Measurements from ENCODE around the gene COTL1.

COTL1 gene

DNA sequence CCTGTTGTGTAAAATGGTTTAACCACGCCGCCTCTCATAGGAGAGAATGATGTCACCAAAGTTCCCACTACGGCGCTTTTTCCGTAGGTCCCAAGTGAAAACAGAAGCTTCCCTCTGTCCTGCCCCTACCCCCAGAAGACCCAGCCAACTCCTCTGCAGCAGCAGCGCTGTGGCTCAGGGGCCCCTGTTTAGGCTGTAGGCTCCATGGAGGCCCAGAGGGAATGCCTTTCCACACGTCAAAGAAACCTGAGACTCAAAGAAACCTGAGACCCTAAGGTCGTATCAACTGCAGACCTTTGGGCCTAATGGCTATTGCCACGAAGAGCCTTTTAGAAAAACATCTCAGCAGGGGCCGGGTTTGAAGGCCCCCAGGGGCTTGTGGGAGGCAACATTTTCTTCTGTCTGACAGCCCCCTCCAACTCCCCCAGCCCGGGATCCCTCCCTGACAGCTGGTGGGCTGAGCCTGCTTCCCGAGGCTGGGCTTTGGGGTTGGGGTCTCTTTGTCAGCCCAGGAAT is 70.3 kb downstream of the COTL1 start:
- no peak for DNase-seq

DNA sequence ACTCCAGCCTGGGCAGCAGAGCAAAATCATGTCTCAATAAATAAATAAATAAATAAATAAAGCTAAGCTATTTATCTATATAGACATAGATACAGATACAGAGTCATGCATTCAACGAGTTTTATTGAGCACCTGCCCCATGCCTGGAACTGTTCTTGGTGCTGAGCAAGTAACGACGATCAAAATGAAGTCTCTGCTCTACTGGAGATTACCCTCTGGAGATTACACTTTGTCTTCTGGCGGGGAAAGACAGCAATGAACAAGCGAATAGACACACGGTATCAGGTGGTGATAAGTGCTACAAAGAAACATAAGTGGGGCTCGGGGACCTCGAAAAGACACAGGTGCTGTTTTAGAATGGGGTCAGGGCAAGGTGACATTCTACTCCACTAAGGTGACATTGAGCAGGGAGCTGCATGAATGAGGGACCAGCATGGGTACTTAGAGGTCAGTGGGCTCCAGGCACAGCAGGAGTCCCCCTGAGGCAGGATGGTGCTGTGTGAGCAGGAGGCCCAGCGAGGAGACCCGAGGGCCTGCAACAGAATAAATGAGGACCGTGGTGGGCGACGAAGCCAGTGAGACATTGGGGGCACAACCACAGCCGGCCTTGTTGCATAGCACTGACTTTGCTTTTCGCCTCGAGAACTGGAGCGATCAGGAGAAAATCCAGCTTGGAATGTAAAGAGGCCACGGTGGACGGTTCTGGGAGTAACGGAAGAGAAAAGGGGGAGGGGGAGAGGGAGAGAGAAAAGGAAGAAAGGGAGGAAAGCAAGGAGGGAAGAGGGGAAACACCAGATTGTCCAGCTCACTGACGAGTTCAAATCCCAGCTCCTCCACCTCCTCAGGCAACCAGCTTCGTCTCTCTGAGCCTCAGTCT is 71.0 kb downstream of the COTL1 start:
- DNase-seq, result no peak

DNA sequence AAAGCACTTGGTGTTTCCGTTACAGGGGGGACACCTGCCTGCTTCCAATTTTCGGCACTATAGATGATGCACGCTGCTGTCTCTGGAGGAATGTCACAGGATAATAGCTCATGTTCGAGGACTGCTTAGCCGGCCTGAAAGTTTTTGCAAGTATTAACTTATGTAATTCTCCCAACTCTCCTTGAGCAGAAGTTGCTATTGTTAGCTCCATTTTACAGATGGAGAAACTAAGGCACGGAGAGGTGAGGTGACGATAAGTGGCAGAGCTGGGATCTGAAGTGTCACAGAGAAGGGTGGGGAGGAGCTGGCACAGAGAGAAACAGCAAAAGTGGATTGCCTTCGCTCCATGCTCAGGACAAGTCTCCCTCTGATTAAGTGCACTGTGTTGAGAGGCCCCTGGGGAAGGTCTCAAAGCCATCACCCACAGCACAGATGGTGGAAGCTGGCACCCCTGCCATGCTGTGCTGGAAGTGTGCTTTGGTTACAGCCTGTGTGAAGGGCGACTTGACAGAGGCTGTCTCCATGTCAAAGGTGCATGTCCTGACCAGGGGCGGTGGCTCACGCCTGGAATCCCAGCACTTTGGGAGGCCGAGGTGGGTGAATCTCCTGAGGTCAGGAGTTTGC is 72.7 kb downstream of the COTL1 start:
- DNase-seq, result no peak

DNA sequence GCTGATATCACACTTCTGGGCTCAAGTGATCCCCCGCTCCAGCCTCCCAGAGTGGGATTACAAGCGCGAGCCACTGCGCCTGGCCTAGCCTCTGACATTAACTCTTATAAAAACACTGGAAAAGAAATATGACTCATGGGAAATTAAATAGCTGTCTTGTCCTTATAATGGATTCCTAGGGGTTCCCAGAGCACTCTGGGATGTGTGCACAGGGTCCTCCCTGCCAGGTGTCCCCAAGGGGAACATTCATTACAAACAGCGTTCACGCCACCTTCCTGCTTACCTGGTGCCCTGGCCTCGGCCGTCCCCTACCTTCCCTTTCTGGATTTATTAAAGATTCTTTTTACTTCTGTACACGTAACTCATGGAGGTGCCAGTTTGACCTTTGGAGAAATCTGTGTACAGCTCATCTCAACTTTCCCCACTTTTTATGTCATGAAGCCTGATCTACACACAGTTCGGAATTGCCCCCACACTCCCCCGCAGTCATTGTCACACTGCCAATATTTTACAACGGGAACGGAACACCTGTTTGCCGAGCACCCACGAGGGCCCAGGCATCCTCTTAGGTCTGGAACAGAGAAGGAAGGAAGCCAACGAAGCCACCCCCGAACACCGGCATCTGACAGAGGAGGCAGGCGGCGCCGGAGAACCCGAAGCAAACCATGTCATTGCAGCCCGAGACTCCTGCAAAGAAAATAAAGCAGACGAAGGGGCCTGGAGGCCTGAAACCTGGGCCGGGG is 73.7 kb downstream of the COTL1 start:
- peak; percentile 44 for DNase-seq

DNA sequence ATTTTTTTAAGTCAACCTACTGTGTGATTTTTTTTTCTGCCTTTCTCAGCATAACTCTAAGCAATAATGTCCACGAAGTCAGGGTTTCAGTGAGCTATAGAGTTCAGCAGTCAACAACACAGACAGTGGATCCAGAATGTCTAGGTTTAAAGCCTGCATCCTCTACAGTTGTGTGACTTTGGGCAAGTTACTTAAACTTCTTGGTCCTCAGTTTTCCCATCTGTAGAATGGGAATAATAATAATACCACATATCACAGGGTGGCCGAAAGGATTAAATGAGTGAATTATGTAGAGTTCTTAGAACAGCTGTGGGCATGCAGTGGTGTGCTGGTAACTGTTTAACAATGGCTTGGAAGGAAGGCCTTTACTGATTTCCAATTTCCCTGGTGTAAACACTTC is 74.6 kb downstream of the COTL1 start:
- no peak for DNase-seq

DNA sequence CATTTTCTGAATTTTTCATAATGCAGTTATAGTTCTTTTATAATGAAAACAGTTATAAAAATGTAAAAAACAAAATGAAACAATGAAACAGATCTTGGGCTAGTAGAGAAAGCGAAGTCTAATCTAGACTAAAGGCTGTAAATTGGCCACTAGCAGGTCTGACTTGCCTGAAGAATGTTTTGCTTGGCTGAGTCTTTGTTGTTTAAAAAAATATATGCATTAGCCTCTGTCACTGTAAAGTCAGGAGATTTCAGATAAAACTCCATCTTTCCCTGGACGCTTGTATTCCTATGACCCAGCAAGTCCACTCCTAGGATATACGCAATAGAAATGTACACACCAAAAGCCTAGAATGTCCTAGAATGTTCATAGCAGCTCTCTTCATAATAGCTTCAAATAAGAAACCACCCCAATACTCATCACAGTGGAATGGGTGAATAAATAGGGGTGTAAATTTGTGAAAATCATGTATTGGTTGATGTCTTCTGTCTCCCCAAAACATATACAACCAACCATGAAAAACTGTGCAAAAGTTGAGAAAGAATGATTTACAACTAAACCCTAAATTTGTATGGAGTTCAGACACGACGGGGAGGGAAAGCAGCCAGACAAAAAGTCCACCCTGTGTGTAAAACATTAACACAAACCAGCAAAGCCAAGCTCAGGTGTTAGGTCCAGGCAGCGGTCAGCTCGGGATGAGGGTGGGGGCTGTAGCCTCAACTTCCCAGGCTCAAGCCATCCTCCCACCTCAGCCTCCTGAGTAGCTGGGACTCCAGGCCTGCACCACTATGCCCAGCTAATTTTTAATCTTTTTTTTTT is 75.7 kb downstream of the COTL1 start:
- DNase-seq, result no peak

DNA sequence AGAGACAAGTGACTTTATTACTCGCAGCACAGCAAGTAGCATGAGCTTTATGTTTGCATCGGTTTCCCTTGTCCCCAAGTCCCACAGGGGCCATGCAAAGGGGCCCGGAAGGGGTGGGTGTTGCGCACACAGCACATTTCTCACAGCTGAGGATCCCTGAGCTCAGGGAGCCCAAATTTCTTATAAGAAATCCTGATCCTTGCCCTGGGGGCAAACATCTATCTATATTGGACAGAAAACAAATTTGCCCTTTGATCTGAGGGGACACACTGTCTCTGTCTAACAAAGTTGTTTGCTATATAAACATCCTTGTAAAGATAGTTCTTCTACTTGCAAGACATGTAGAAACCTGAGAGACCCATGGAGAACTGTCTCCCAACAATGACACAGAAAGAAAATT is 77.7 kb downstream of the COTL1 start:
- DNase-seq, result no peak

DNA sequence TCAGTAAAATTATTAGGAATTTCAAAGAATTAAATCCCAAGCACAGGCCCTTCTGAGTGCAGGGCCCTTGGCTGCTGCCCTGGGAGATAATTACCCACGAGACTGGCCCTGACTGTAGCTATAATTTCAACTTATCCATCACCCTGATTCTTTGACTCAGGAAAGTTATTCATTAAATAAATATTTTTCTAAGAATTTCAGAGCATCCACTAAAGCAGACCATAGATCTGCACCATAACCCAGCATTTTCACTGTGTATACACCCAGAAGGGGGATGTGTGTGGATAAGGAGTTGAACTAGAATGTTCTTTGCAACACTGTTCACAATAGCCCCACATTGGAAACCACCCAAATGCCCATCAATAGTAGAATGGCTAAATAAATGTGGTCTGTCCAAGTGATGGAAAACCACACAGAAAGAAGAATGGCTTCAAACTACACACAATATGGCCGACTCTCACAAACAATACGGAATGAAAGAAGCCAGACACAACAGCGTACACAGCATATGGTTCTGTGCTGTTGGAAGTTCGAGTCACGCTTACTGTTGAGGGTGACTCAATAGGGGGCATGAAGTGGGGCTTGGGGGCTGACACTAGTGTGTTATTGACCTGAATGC is 79.5 kb downstream of the COTL1 start:
- DNase-seq, result no peak

DNA sequence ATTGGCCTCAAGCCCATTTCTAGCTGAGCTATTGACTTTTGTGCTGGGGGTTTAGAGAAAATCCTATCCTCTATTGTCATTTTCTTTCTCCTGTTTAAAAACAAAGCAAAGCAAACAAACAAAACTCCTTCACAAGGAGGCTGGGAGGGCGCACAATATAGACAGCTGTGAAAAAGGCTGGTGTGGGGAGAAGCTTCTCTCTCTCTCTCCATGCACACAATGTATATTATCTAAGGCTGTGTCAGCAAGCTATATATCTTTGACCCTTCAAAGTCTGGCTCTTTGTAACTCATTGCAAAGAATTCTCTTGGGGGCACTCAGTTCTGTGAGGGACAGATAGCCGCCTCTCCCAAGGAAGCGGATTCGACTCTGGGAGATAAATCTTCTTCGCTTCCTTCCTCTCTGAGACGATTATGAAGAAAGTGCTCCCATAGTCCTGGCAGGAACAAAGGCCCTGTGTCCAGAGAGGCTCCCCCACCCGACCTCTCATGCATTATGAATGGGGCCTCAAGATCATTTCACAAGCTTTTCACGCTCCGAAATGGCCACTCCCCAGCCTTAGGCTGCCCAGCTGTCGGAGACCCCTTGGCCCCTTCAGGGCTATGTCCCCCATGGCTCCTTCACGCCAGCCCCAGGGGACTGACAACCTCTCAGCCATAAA is 80.3 kb downstream of the COTL1 start:
- peak; percentile 59 for DNase-seq

DNA sequence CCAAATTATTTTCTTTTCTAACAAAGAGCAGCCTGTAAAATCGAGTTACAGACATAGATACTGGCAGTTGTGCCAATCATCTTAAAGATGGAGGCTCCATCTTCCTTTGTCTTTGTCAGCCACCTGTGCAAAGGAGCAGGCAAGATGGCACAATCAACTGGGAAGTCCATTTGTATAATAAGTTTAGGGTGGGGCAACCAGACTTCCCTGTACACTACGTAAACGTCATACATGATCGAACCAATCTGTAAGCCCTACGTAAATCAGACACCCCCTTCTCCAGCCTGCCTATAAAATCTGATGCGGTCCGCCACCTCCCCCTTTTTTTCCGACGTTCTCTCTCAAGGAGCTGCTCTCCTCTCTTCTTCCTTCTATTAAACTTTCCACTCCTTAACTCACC is 82.0 kb downstream of the COTL1 start:
- DNase-seq, result no peak

DNA sequence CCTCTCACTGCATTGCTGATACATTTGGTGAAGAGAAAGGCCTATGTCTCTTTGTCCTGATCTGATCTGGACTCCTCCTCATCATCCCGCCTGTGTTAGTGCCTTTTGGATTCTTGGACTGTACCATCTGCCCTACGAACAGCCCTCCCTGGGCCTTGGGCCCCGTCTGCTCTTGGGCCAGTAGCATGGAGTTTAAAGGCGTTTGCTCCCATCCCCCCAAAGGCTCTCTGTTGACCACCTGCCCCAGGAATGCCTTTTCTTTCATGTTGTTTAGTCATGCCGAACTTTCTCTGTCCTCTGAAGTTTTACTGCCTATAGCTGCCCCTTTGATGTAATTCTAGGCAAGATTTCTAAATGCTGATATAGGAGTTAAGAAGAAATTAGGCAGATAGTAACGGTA is 82.5 kb downstream of the COTL1 start:
- DNase-seq, result no peak

DNA sequence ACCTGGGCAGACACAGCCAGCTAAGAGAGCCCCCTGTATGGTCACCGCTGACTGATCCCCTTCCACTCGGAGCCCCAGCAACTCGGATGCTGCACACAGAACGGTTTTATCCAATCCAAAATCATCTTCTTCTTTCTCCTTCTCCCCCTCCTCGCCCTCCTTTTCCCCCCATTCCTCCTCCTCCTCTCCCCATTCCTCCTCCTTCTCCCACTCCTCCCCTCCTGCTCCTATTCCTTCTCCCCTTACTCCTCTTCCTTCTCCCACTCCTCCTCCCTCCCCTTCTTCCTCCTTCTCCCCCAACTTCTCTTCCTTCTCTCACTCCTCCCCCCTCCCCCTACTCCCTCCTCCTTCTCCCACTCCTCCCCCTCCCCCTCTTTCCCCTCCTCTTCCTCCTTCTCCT is 83.1 kb downstream of the COTL1 start:
- no peak for DNase-seq

DNA sequence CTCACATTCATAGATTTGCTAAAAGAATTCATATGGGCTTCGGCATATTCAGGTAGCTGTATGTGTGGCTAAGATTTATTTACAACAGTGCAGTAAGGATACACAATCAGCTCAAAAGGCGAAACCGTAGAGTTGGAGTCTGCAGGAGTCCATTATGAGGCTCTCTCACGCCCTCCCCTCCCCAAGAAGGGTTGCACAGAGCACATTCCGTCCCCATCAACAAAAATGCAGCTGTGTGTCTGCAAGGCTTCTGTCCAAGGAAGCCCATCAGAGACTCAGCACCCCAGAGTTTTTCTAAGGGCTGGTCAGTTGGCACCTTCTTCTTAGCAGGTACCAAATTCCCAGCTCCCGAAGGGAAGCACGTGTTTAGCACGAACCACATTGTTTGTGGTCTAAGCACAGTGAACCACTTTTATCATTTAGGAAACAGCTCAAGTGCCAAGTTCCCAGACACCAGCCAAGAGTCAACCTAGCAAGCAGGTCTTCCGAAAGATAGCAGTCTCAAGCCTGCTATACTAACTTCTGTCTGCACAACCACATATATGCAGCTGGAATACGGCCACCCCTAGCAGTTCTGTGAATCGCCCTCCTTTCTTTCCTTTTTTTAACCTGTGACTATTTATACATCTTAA is 84.9 kb downstream of the COTL1 start:
- peak; percentile 69 for DNase-seq

DNA sequence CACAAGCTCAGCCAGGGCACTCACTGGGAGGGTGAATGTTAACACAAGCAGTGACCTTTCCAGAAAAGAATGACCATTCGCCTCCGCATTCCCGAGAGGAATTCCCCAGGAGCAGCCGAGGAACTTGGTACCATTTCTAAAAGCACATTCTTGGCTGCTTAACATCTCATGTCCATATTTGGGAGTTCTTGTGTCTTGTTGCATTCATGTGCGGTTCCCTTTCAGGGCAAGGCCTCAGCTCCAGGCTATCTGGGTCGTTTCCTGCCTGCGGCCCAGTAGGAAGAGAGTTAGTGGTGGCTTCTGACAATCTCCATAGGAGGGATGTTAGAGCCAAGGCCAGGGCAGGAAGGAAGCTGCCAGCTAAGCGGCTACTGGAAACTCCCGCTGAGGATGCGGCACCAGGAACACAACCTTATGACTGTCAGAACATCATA is 85.6 kb downstream of the COTL1 start:
- DNase-seq, result peak; percentile 72

DNA sequence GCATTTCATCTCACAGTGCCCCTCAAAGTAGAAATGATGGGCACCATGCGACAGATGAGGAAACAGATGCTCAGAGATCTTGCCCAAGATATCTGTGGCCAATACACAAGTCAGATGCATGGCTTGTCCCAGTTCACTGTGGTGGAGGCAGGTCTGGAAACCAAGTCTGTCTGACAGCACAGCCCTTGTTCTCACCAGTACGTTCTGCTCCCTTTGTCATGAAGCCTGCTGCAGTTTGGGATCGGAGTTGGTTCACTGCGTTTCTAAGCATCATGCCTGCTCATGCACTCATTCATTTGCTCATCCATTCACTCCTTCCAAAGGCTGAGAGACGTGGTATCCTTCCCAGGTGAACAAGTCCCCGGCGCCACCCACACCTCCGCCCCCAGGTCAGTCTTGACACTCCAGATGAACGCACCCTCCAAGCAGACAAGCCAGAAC is 86.2 kb downstream of the COTL1 start:
- DNase-seq, result peak; percentile 54

DNA sequence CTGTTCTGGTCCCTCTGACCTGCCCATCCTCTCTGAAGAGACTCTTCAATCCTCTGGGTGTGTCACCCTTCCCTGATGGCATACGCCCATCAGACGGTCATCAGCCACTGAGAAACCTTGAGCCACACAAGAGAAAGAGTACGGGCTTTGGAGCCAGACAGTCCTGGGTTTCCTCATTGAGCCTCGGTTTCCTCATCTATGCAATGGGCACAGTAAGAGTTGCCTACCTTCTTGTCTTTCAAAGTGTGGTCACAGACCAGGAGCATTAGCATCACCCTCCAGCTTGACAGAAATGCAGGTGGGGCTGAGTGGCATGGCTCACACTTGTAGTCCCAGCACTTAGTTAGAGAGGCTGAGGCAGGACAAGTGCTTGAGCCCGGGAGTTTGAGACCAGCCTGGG is 87.3 kb downstream of the COTL1 start:
- DNase-seq, result no peak

DNA sequence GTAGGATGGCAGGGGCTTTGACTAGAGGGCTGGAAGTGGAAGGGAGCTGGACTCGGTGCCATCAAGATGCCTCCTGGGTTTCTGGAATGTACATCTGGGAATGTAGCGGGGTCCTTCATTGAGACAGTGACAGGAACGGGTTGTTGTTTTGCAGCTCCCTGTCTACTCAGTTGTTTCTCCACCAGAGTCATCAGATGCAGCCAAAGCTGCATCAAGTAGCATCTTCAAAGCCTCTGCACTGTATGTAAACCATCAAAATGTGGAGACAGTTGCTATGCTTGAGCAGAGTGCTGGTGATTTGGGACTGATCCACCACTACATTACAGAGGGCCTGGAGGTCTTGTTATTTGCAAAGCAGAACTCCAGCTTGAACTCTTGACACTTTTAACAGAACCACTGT is 88.3 kb downstream of the COTL1 start:
- no peak for DNase-seq

DNA sequence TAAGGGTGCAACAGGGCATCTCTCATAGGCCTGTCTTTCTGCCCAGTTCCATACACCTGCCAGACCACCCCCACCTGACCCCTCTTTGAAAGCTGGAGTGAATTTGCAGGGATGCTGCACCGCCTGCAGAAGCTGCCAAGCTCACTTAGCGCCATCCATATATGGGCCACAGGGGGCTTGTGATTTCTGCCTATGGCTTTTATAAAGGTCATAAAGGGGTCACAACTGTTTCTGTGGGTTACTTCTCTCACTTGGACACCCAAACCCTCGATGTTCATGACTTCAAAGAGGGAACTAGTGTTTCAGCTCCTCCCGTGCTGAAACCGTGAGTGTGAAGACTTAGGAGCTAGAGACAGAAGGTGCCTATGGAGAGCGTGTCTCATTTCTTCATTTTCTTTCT is 89.6 kb downstream of the COTL1 start:
- peak; percentile 34 for DNase-seq

DNA sequence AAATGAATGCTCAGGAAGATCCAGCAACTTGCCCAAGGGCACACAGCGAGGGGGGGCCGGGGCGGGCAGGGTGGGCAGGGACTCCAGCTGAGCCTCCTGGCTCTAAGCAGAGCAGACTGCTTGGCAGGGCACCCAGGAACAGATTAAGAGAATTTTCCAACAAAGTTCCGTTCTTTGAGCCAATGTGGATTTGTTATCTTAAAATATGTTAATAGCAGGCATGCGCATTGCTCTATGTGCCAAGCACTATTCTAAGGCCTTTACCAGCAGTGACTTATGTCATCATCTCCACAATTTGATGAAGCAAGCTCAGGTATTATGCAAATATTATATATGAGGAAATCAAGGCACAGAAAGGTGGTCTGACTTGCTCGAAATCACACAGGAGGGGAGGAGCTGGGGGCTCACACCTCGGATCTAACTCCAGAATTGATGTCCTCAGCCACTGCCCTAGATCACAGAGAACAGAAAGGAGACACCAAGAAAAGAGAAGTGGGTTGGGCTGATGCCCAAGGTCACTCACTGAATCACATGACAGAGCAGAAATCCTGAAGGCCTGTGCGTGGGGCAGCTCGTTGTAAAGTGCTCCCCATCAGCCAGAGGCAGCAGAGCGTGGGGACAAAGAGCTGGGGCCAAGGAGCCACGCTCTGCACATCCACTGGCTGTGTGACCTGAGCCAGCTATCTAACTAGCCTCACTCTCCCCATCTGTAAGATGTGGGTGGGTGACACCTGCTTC is 90.2 kb downstream of the COTL1 start:
- no peak for DNase-seq

DNA sequence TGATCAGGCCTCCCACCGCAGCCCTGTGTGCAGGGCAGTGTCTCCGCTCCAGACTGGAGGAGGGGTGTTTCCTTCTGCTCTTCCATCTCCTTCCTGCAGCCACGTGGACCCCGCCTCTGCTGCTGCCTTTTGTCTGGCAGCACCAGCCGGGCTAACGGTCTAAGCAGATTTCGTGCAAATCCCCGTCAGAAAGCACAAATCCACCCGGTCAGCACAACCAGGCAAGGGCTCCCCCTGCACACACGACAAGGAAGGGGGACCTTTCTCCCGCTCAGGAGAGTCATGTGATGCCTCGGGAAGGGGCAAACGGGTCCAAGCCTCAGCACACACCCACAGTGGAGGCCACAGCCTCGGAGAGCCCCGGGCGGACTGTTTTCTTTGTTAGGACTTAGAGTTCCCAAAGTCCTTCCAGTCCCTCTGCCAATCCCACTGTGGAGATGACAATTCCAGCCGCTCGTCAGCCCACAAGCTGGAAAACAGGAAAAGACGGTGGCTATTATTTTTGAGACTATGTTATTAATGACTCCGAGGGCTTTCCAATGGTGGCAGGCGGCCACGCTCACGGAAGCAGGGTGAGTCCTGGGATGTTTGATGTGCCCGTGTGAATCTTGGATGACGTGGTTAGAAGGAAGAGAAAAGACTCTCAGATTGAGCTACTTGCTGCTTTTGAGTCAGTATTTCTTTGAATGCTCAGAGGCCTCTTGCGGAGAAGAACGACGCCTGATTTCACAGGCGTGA is 90.9 kb downstream of the COTL1 start:
- DNase-seq, result peak; percentile 29

All from hematopoietic multipotent progenitor cell treated with erythropoietin and hydrocortisone succinate and interleukin-3 and kit ligand, for 4 days (in vitro differentiated cells).